Liver (tissue), 9 donors: ENCODE results near the gene CPED1. TPM values are rescaled to one million over a fixed set of nuclear protein-coding genes. Genes with fewer than 3 reads are reported as not detected.
"Not testable (repeated sequence)": the region's sequence is repeated elsewhere in the genome, so short reads cannot be mapped to it uniquely, and the experiment has no call there.

Experiments
- DNase-seq: peaks from one replicate; pipeline ENCODE4 v3.0.0-alpha.2; 2017; ENCODE audit warnings: low spot score
- H3K27ac ChIP-seq, 2 donors: one replicate each; pipeline ENCODE4 v1.7.0; 2013; ENCODE audit warnings: inconsistent platforms in 2 of 2, low read length in 2 of 2, control low read depth in 1 of 2, low read depth in 1 of 2, mild to moderate bottlenecking in 1 of 2
- H3K27me3 ChIP-seq, 4 donors: one replicate each; pipeline versions ENCODE4 v1.6.1 to v1.7.0; 2013; ENCODE audit warnings: low read length in 3 of 4, inconsistent platforms in 1 of 4, mild to moderate bottlenecking in 1 of 4, moderate library complexity in 1 of 4; ENCODE audit not compliant: control insufficient read depth in 4 of 4, insufficient read depth in 4 of 4
- H3K36me3 ChIP-seq, 4 donors: one replicate each; pipeline versions ENCODE4 v1.6.1 to v1.7.0; 2013; ENCODE audit warnings: low read length in 3 of 4, mild to moderate bottlenecking in 3 of 4, low read depth in 1 of 4, moderate library complexity in 1 of 4; ENCODE audit not compliant: control insufficient read depth in 4 of 4, insufficient read depth in 3 of 4
- H3K4me1 ChIP-seq, 4 donors: one replicate each; pipeline versions ENCODE4 v1.6.1 to v1.7.0; 2013; ENCODE audit warnings: low read length in 3 of 4, mild to moderate bottlenecking in 3 of 4, moderate library complexity in 1 of 4; ENCODE audit not compliant: control insufficient read depth in 4 of 4, insufficient read depth in 4 of 4
- H3K4me3 ChIP-seq, 3 donors: one replicate each; pipeline versions ENCODE4 v1.6.1 to v1.7.0; 2013; ENCODE audit warnings: low read length in 3 of 3, control low read depth in 1 of 3, low read depth in 1 of 3, mild to moderate bottlenecking in 1 of 3
- H3K9ac ChIP-seq, 2 donors: one replicate each; pipeline ENCODE4 v1.7.0; 2013; ENCODE audit warnings: low read length in 2 of 2, mild to moderate bottlenecking in 2 of 2, moderate library complexity in 2 of 2, control low read depth in 1 of 2, low read depth in 1 of 2
- H3K9me3 ChIP-seq, 4 donors: one replicate each; pipeline versions ENCODE4 v1.6.1 to v1.7.0; 2013; ENCODE audit warnings: low read length in 3 of 4; ENCODE audit not compliant: control insufficient read depth in 4 of 4
- ATF3 ChIP-seq: IDR thresholded peaks from 2 replicates; pipeline ENCODE4 v1.6.1; 2016; ENCODE audit warnings: antibody characterized with exemption
- FOXA1 ChIP-seq: IDR thresholded peaks from 2 replicates; pipeline ENCODE4 v1.6.1; 2016; ENCODE audit warnings: antibody characterized with exemption
- FOXA2 ChIP-seq: IDR thresholded peaks from 2 replicates; pipeline ENCODE4 v1.6.1; 2016; ENCODE audit warnings: antibody characterized with exemption
- HNF4A ChIP-seq, 2 donors: conservative IDR thresholded peaks; 2 replicates each; pipeline ENCODE4 v1.6.1; 2016; ENCODE audit warnings: antibody characterized with exemption in 2 of 2, mild to moderate bottlenecking in 2 of 2
- JUND ChIP-seq, 2 donors: IDR thresholded peaks; 2 replicates each; pipeline ENCODE4 v1.6.1; 2016; ENCODE audit warnings: antibody characterized with exemption in 2 of 2
- MAX ChIP-seq: IDR thresholded peaks from 2 replicates; pipeline ENCODE4 v1.6.1; 2016; ENCODE audit warnings: antibody characterized with exemption
- RAD21 ChIP-seq, 2 donors: IDR thresholded peaks; 2 replicates each; pipeline ENCODE4 v1.6.1; 2016; ENCODE audit warnings: antibody characterized with exemption in 2 of 2, mild to moderate bottlenecking in 2 of 2
- RXRA ChIP-seq, 2 donors: IDR thresholded peaks; 2 replicates each; pipeline ENCODE4 v1.6.1; 2017 to 2018; ENCODE audit warnings: antibody characterized with exemption in 2 of 2, mild to moderate bottlenecking in 1 of 2
- SP1 ChIP-seq: IDR thresholded peaks from 2 replicates; pipeline ENCODE4 v1.6.1; 2018; ENCODE audit warnings: antibody characterized with exemption, mild to moderate bottlenecking
- TAF1 ChIP-seq: conservative IDR thresholded peaks from 2 replicates; pipeline ENCODE4 v1.6.1; 2016; ENCODE audit warnings: antibody characterized with exemption, mild to moderate bottlenecking
- WGBS: extraction: QIAGEN DNeasy Blood & Tissue Kit; methylation state at CpG from one replicate; pipeline ENCODE4 v1.1.7; 2013; 5-methylcytosine and 5-hydroxymethylcytosine counted together
- polyA plus RNA-seq, 2 donors: library from polyadenylated mRNA; stranded (reverse) in 1 of 2; unstranded in 1 of 2; fragments of 200-250 nt in 1 of 2; fragments of >200 nt in 1 of 2; fragmentation: Nextera tagmentation in 1 of 2; extraction: Ambion mirVana in 1 of 2; gene quantifications; one replicate each; pipeline versions ENCODE4 v1.2.1 to v1.2.3, GENCODE V29; 2013 to 2015
- total RNA-seq, 2 donors: library from RNA; depleted of rRNA; stranded (reverse); fragments of >200 nt; gene quantifications; one replicate each; pipeline ENCODE4 v1.2.3, GENCODE V29; 2014
- TF ChIP-seq, protein P1 (sequence below): IDR thresholded peaks from 2 replicates; pipeline ENCODE4 v1.6.1; 2016; ENCODE audit warnings: antibody characterized with exemption
- TF ChIP-seq, protein P2 (sequence below): IDR thresholded peaks from 2 replicates; pipeline ENCODE4 v1.6.1; 2016; ENCODE audit warnings: antibody characterized with exemption, mild to moderate bottlenecking
- donor health status: healthy.
- donor health status: healthy.
- donor health status: healthy.
- donor health status: healthy.
- donor health status: healthy.

Gene CPED1
- total and polyA plus RNA-seq, 4 donors: 8.5 to 58.0 (median 14.6) TPM

DNA sequence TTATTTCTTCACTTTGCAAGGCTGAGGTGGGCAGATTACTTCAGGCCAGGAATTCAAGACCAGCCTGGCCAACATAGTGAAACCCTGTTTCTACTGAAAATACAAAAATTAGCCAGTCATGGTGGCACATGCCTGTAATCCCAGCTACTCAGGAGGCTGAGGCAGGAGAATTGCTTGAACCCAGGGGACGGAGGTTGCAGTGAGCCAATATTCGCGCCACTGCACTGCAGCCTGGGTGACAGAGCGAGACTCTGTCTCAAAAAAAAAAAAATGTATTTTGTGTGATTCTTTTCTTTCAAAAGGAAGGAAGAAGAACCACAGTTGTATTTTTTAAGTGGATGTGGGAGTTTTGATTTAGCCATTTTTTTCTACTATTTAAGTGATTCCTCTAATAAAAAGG, 195.4 kb downstream of the CPED1 start:
- H3K36me3 ChIP-seq, DNase-seq, H3K27me3 ChIP-seq, H3K27ac ChIP-seq, H3K9me3 ChIP-seq, H3K4me3 ChIP-seq, H3K9ac ChIP-seq, H3K4me1 ChIP-seq: not testable (repeated sequence)
- WGBS: 97% methylated on average over 4 of the region's 4 CpGs

GRCh38 chr7:121186746-121187145, 198.2 kb downstream of the CPED1 start:
- no peak for DNase-seq
- TF ChIP-seq ATF3 (no peak), MAX (no peak)
- Histone ChIP-seq H3K36me3 (no peaks in the 10 kb centered on the region), H3K4me3 (no peak overlapping the region), H3K27ac (no peak overlapping the region), H3K9me3 (no peaks in the 10 kb centered on the region), H3K4me1 (no peaks in the 10 kb centered on the region), H3K27me3 (no peaks in the 10 kb centered on the region), H3K9ac (no peak overlapping the region)
- WGBS: 79% methylated on average over 1 of the region's 1 CpG

DNA sequence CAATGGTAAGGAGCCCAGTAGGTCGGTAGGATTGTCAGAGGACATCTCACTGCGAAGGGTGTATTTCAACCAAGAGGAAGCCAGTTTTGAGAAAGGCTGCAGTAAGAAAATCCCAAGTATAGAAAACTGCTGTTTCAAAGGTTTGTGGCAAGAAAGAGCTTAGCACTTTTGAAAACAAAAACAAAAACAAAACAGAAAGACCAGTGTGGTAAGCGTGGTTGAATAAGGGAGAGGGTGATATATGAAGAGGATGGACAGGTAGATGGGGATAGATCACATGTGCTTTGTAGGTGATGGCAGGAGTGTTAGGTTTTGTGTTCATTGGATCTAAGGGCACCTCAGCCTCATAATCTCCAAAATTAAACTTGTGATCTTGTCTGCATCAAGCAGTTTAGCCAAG, 198.7 kb downstream of the CPED1 start:
- TF ChIP-seq, protein P1, sequence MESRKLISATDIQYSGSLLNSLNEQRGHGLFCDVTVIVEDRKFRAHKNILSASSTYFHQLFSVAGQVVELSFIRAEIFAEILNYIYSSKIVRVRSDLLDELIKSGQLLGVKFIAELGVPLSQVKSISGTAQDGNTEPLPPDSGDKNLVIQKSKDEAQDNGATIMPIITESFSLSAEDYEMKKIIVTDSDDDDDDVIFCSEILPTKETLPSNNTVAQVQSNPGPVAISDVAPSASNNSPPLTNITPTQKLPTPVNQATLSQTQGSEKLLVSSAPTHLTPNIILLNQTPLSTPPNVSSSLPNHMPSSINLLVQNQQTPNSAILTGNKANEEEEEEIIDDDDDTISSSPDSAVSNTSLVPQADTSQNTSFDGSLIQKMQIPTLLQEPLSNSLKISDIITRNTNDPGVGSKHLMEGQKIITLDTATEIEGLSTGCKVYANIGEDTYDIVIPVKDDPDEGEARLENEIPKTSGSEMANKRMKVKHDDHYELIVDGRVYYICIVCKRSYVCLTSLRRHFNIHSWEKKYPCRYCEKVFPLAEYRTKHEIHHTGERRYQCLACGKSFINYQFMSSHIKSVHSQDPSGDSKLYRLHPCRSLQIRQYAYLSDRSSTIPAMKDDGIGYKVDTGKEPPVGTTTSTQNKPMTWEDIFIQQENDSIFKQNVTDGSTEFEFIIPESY: no peak
- no peak for TF ChIP-seq FOXA1
- no peak for TF ChIP-seq JUND (IDR thresholded peaks at IDR 0.05)
- TF ChIP-seq, protein P2, sequence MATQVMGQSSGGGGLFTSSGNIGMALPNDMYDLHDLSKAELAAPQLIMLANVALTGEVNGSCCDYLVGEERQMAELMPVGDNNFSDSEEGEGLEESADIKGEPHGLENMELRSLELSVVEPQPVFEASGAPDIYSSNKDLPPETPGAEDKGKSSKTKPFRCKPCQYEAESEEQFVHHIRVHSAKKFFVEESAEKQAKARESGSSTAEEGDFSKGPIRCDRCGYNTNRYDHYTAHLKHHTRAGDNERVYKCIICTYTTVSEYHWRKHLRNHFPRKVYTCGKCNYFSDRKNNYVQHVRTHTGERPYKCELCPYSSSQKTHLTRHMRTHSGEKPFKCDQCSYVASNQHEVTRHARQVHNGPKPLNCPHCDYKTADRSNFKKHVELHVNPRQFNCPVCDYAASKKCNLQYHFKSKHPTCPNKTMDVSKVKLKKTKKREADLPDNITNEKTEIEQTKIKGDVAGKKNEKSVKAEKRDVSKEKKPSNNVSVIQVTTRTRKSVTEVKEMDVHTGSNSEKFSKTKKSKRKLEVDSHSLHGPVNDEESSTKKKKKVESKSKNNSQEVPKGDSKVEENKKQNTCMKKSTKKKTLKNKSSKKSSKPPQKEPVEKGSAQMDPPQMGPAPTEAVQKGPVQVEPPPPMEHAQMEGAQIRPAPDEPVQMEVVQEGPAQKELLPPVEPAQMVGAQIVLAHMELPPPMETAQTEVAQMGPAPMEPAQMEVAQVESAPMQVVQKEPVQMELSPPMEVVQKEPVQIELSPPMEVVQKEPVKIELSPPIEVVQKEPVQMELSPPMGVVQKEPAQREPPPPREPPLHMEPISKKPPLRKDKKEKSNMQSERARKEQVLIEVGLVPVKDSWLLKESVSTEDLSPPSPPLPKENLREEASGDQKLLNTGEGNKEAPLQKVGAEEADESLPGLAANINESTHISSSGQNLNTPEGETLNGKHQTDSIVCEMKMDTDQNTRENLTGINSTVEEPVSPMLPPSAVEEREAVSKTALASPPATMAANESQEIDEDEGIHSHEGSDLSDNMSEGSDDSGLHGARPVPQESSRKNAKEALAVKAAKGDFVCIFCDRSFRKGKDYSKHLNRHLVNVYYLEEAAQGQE: no peak
- TF ChIP-seq FOXA2: no peak
- TF ChIP-seq TAF1: no peak
- no peak for TF ChIP-seq SP1
- TF ChIP-seq RAD21 (IDR thresholded peaks at IDR 0.05): no peak
- TF ChIP-seq HNF4A (conservative IDR thresholded peaks at IDR 0.05): no peak
- TF ChIP-seq MAX: no peak
- TF ChIP-seq RXRA (IDR thresholded peaks at IDR 0.05): no peak

More for the DNA sequence above, 198.7 kb downstream of the CPED1 start:
- H3K9ac ChIP-seq: no peak overlapping the region
- WGBS: 91% methylated on average over 3 of the region's 3 CpGs
- DNase-seq: no peak
- H3K36me3 ChIP-seq: no peaks in the 10 kb centered on the region
- H3K27ac ChIP-seq: no peak overlapping the region
- no peaks in the 10 kb centered on the region for H3K9me3 ChIP-seq
- no peaks in the 10 kb centered on the region for H3K27me3 ChIP-seq
- H3K4me3 ChIP-seq: no peak overlapping the region
- no peaks in the 10 kb centered on the region for H3K4me1 ChIP-seq
